ENCODE data around the gene CDSN.

The CDSN gene

GRCh38 chr6:31107052-31107451, 13.2 kb downstream of the CDSN start:
- no peak overlapping the region for H3K4me3 ChIP-seq (ENCODE audit: low read depth, low read length)
- no peak for TF ChIP-seq CTCF (conservative IDR thresholded peaks at IDR 0.05; ENCODE audit: low read depth, low read length)
- no peak for DNase-seq (ENCODE audit: low read depth)

GRCh38 chr6:31103136-31103535, 17.1 kb downstream of the CDSN start:
- TF ChIP-seq CTCF (conservative IDR thresholded peaks at IDR 0.05; ENCODE audit: low read depth, low read length), result no peak
- no peak for DNase-seq (ENCODE audit: low read depth)
- no peak overlapping the region for H3K4me3 ChIP-seq (ENCODE audit: low read depth, low read length)

GRCh38 chr6:31098449-31098938, 21.8 kb downstream of the CDSN start:
- no peak for TF ChIP-seq CTCF (conservative IDR thresholded peaks at IDR 0.05; ENCODE audit: low read depth, low read length)
- peak; percentile 23 for DNase-seq (ENCODE audit: low read depth)
- no peak overlapping the region for H3K4me3 ChIP-seq (ENCODE audit: low read depth, low read length)

GRCh38 chr6:31096656-31097055, 23.6 kb downstream of the CDSN start:
- H3K4me3 ChIP-seq (ENCODE audit: low read depth, low read length), result no peak overlapping the region
- no peak for TF ChIP-seq CTCF (conservative IDR thresholded peaks at IDR 0.05; ENCODE audit: low read depth, low read length)
- DNase-seq (ENCODE audit: low read depth), result no peak

- no peak overlapping the region for H3K4me3 ChIP-seq (ENCODE audit: low read depth, low read length)
- TF ChIP-seq CTCF (conservative IDR thresholded peaks at IDR 0.05; ENCODE audit: low read depth, low read length), result no peak
- DNase-seq (ENCODE audit: low read depth), result no peak
These were observed 24.0 kb downstream of the CDSN start for GRCh38 chr6:31096215-31096614.

GRCh38 chr6:31094389-31094881, 25.8 kb downstream of the CDSN start:
- no peak overlapping the region for H3K4me3 ChIP-seq (ENCODE audit: low read depth, low read length)
- no peak for DNase-seq (ENCODE audit: low read depth)
- no peak for TF ChIP-seq CTCF (conservative IDR thresholded peaks at IDR 0.05; ENCODE audit: low read depth, low read length)

- TF ChIP-seq CTCF (conservative IDR thresholded peaks at IDR 0.05; ENCODE audit: low read depth, low read length), result no peak
- DNase-seq (ENCODE audit: low read depth), result no peak
These were observed 27.3 kb downstream of the CDSN start for GRCh38 chr6:31092769-31093505.

More at GRCh38 chr6:31092769-31093505, 27.3 kb downstream of the CDSN start:
- H3K4me3 ChIP-seq (ENCODE audit: low read depth, low read length), result no peak overlapping the region

Measured in choroid plexus epithelial cell (primary cell).